ENCODE measurements around the gene OR9G1. TPM values are rescaled to one million over a fixed set of nuclear protein-coding genes. Genes with fewer than 3 reads are reported as not detected.

Gene OR9G1, protein sequence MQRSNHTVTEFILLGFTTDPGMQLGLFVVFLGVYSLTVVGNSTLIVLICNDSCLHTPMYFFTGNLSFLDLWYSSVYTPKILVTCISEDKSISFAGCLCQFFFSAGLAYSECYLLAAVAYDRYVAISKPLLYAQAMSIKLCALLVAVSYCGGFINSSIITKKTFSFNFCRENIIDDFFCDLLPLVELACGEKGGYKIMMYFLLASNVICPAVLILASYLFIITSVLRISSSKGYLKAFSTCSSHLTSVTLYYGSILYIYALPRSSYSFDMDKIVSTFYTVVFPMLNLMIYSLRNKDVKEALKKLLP
- not detected for polyA plus RNA-seq (2013, experiment 1 of 2)
- polyA plus RNA-seq (2013, experiment 2 of 2) = not detected

- WGBS (ENCODE audit: extremely low coverage, insufficient coverage, low lambda C conversion rate) = no CpG with 5 or more reads among the region's 1 CpG
- Histone ChIP-seq H3K79me2 (ENCODE audit: control insufficient read depth, insufficient read depth, low read length) (no peaks in the 10 kb centered on the region), H3K4me1 (ENCODE audit: control insufficient read depth, low read depth, low read length) (no peaks in the 10 kb centered on the region)
Observed at GRCh38 chr11:56698795-56699194, at the start of gene OR9G1. OR9G1 (plus strand) TSS chr11:56699095; CDS start chr11:56700388, 1,293 bp downstream.

GRCh38 chr11:56659755-56660154, 39.1 kb upstream of the OR9G1 start:
- H3K79me2 ChIP-seq (ENCODE audit: control insufficient read depth, insufficient read depth, low read length) = no peaks in the 10 kb centered on the region
- H3K4me2 ChIP-seq (ENCODE audit: low read length) = no peak overlapping the region
- H3K9ac ChIP-seq (ENCODE audit: low read length) = no peak overlapping the region
- H2BK5ac ChIP-seq (ENCODE audit: low read length) = no peak overlapping the region
- no peak overlapping the region for H4K5ac ChIP-seq (ENCODE audit: low read length)
- H3K4me3 ChIP-seq (ENCODE audit: low read length) = no peak overlapping the region
- H3K18ac ChIP-seq (ENCODE audit: low read length) = no peak overlapping the region
- peaks cover 3% of the 10 kb centered on the region for H3K4me1 ChIP-seq (ENCODE audit: control insufficient read depth, low read depth, low read length)
- no peak overlapping the region for H2BK15ac ChIP-seq (replicated peaks; ENCODE audit: low read depth)
- DNase-seq = peak; percentile 19
- no peak overlapping the region for H3K23ac ChIP-seq (ENCODE audit: low read length)
- no peak overlapping the region for H4K8ac ChIP-seq (ENCODE audit: low read depth, low read length)
- no peak overlapping the region for H2BK120ac ChIP-seq (ENCODE audit: low read depth, low read length)
- H2AK5ac ChIP-seq (ENCODE audit: low read length) = no peak overlapping the region
- H3K27ac ChIP-seq (ENCODE audit: low read depth, low read length) = no peak overlapping the region
- no peak overlapping the region for H3K56ac ChIP-seq (ENCODE audit: low read length)
- H3K36me3 ChIP-seq (ENCODE audit: control insufficient read depth, insufficient read depth, low read length) = no peaks in the 10 kb centered on the region
- no peak overlapping the region for H3K4ac ChIP-seq (ENCODE audit: low read depth, low read length)
- no CpG with 5 or more reads among the region's 3 CpGs for WGBS (ENCODE audit: extremely low coverage, insufficient coverage, low lambda C conversion rate)
- H3K79me1 ChIP-seq (ENCODE audit: low read length) = no peaks in the 10 kb centered on the region
- H3K27me3 ChIP-seq (ENCODE audit: insufficient read depth, low read length, poor library complexity) = no peaks in the 10 kb centered on the region

More at GRCh38 chr11:56698795-56699194, at the start of gene OR9G1:
- no peak within 1 kb of the TSS for H2BK120ac ChIP-seq (ENCODE audit: low read depth, low read length)
- no peak within 1 kb of the TSS for H3K27ac ChIP-seq (ENCODE audit: low read depth, low read length)
- no peak within 1 kb of the TSS for H3K18ac ChIP-seq (ENCODE audit: low read length)
- H2AK5ac ChIP-seq (ENCODE audit: low read length) = no peak within 1 kb of the TSS
- H3K36me3 ChIP-seq (ENCODE audit: control insufficient read depth, insufficient read depth, low read length) = no peaks in the 10 kb centered on the region
- no peak within 1 kb of the TSS for H3K4ac ChIP-seq (ENCODE audit: low read depth, low read length)
- no peak within 1 kb of the TSS for H3K4me3 ChIP-seq (ENCODE audit: low read length)
- no peak for DNase-seq
- H4K5ac ChIP-seq (ENCODE audit: low read length) = no peak within 1 kb of the TSS
- no peak within 1 kb of the TSS for H3K23ac ChIP-seq (ENCODE audit: low read length)
- H3K56ac ChIP-seq (ENCODE audit: low read length) = no peak within 1 kb of the TSS
- no peaks in the 10 kb centered on the region for H3K27me3 ChIP-seq (ENCODE audit: insufficient read depth, low read length, poor library complexity)
- no peak within 1 kb of the TSS for H2BK15ac ChIP-seq (replicated peaks; ENCODE audit: low read depth)
- H2BK5ac ChIP-seq (ENCODE audit: low read length) = no peak within 1 kb of the TSS
- no peaks in the 10 kb centered on the region for H3K79me1 ChIP-seq (ENCODE audit: low read length)
- no peak within 1 kb of the TSS for H3K4me2 ChIP-seq (ENCODE audit: low read length)
- no peak within 1 kb of the TSS for H4K8ac ChIP-seq (ENCODE audit: low read depth, low read length)
- no peak within 1 kb of the TSS for H3K9ac ChIP-seq (ENCODE audit: low read length)

- no CpG with 5 or more reads among the region's 2 CpGs for WGBS (ENCODE audit: extremely low coverage, insufficient coverage, low lambda C conversion rate)
Observed at GRCh38 chr11:56663386-56663785, 35.5 kb upstream of the OR9G1 start, which contains the start of gene OR5AR1. OR5AR1 (plus strand) TSS chr11:56663686; CDS start chr11:56663686, 0 bp downstream.

DNA sequence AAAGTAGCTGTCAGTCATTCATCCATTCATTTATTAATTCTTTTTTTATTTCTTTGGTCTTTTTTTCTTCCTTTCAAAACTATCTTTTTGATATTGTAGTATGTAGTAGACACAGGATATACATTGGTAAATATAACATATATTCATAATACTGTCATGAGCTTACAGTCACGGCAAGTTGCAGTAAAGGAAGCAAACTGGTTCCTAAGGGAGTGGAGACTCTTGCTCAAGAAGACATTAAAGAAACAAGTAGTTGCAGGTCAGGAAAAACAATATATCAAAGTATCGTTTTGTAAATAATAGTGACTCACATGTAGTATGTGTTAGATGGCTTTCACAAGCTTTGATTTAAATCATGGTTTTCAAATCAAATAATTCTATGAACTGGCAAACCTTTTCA, 27.9 kb upstream of the OR9G1 start:
- no CpG with 5 or more reads among the region's 2 CpGs for WGBS (ENCODE audit: extremely low coverage, insufficient coverage, low lambda C conversion rate)
- Histone ChIP-seq H3K4me3 (ENCODE audit: low read length) (no peak overlapping the region), H3K56ac (ENCODE audit: low read length) (no peak overlapping the region), H3K18ac (ENCODE audit: low read length) (no peak overlapping the region), H3K9ac (ENCODE audit: low read length) (no peak overlapping the region), H4K5ac (ENCODE audit: low read length) (no peak overlapping the region), H2BK5ac (ENCODE audit: low read length) (no peak overlapping the region), H3K23ac (ENCODE audit: low read length) (no peak overlapping the region), H2AK5ac (ENCODE audit: low read length) (no peak overlapping the region), H4K8ac (ENCODE audit: low read depth, low read length) (no peak overlapping the region), H3K4me1 (ENCODE audit: control insufficient read depth, low read depth, low read length) (no peaks in the 10 kb centered on the region), H3K79me1 (ENCODE audit: low read length) (no peaks in the 10 kb centered on the region), H2BK120ac (ENCODE audit: low read depth, low read length) (no peak overlapping the region), H3K27ac (ENCODE audit: low read depth, low read length) (no peak overlapping the region), H3K27me3 (ENCODE audit: insufficient read depth, low read length, poor library complexity) (no peaks in the 10 kb centered on the region), H3K36me3 (ENCODE audit: control insufficient read depth, insufficient read depth, low read length) (no peaks in the 10 kb centered on the region), H3K79me2 (ENCODE audit: control insufficient read depth, insufficient read depth, low read length) (no peaks in the 10 kb centered on the region), H2BK15ac (replicated peaks; ENCODE audit: low read depth) (no peak overlapping the region), H3K4ac (ENCODE audit: low read depth, low read length) (no peak overlapping the region), H3K4me2 (ENCODE audit: low read length) (no peak overlapping the region)
- no peak for DNase-seq

More at GRCh38 chr11:56663386-56663785, 35.5 kb upstream of the OR9G1 start, which contains the start of gene OR5AR1:
- Histone ChIP-seq H2BK15ac (replicated peaks; ENCODE audit: low read depth) (no peak within 1 kb of the TSS), H3K36me3 (ENCODE audit: control insufficient read depth, insufficient read depth, low read length) (no peaks in the 10 kb centered on the region), H3K23ac (ENCODE audit: low read length) (no peak within 1 kb of the TSS), H4K8ac (ENCODE audit: low read depth, low read length) (no peak within 1 kb of the TSS), H2BK120ac (ENCODE audit: low read depth, low read length) (no peak within 1 kb of the TSS), H2BK5ac (ENCODE audit: low read length) (no peak within 1 kb of the TSS), H3K4me1 (ENCODE audit: control insufficient read depth, low read depth, low read length) (peaks cover 3% of the 10 kb centered on the region), H3K18ac (ENCODE audit: low read length) (no peak within 1 kb of the TSS), H3K27me3 (ENCODE audit: insufficient read depth, low read length, poor library complexity) (no peaks in the 10 kb centered on the region), H3K79me2 (ENCODE audit: control insufficient read depth, insufficient read depth, low read length) (no peaks in the 10 kb centered on the region), H3K79me1 (ENCODE audit: low read length) (no peaks in the 10 kb centered on the region), H3K4me3 (ENCODE audit: low read length) (no peak within 1 kb of the TSS), H3K56ac (ENCODE audit: low read length) (no peak within 1 kb of the TSS), H3K4me2 (ENCODE audit: low read length) (no peak within 1 kb of the TSS), H3K4ac (ENCODE audit: low read depth, low read length) (no peak within 1 kb of the TSS), H2AK5ac (ENCODE audit: low read length) (no peak within 1 kb of the TSS), H3K9ac (ENCODE audit: low read length) (no peak within 1 kb of the TSS), H3K27ac (ENCODE audit: low read depth, low read length) (no peak within 1 kb of the TSS), H4K5ac (ENCODE audit: low read length) (no peak within 1 kb of the TSS)
- no peak for DNase-seq

DNA sequence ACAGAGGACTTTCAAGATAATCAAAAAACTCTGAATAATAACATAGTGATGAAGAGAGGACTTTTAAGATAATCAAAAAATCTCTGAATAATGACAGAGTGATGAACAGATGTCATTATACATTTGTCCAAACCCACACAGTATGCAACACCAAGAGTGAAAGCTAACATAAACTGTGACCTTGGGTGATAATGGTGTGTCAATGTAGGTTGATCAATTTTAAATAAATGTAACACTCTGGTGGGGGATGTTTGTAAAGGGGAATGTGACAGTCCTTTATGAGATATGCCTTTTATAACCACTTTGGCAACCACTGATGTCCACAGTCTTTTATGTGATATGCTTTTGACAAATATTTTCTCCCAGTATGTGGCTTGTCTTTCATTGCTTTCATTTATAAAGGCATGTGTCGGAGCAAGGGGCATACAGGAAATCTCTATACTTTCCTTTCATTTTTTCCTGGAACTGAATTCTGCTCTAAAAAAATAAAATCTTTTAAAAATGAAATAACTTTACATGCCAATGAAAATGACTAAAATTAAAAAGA, 10.3 kb upstream of the OR9G1 start:
- no CpG with 5 or more reads among the region's 1 CpG for WGBS (ENCODE audit: extremely low coverage, insufficient coverage, low lambda C conversion rate)

More for the DNA sequence above, 10.3 kb upstream of the OR9G1 start:
- Histone ChIP-seq H4K8ac (ENCODE audit: low read depth, low read length) (no peak overlapping the region), H3K9ac (ENCODE audit: low read length) (no peak overlapping the region), H3K36me3 (ENCODE audit: control insufficient read depth, insufficient read depth, low read length) (no peaks in the 10 kb centered on the region), H3K18ac (ENCODE audit: low read length) (no peak overlapping the region), H2AK5ac (ENCODE audit: low read length) (no peak overlapping the region), H3K56ac (ENCODE audit: low read length) (no peak overlapping the region), H3K23ac (ENCODE audit: low read length) (no peak overlapping the region), H2BK5ac (ENCODE audit: low read length) (no peak overlapping the region), H4K5ac (ENCODE audit: low read length) (no peak overlapping the region), H3K27ac (ENCODE audit: low read depth, low read length) (no peak overlapping the region), H2BK15ac (replicated peaks; ENCODE audit: low read depth) (no peak overlapping the region), H3K4me1 (ENCODE audit: control insufficient read depth, low read depth, low read length) (no peaks in the 10 kb centered on the region), H3K4ac (ENCODE audit: low read depth, low read length) (no peak overlapping the region), H3K4me2 (ENCODE audit: low read length) (no peak overlapping the region), H2BK120ac (ENCODE audit: low read depth, low read length) (no peak overlapping the region), H3K27me3 (ENCODE audit: insufficient read depth, low read length, poor library complexity) (no peaks in the 10 kb centered on the region), H3K79me1 (ENCODE audit: low read length) (no peaks in the 10 kb centered on the region), H3K79me2 (ENCODE audit: control insufficient read depth, insufficient read depth, low read length) (no peaks in the 10 kb centered on the region), H3K4me3 (ENCODE audit: low read length) (no peak overlapping the region)
- peak; percentile 15 for DNase-seq
